22Rv1 (cell line): Measurements from ENCODE around the gene TMEM247.

Source experiments
- CTCF ChIP-seq: fragments of 450-650 bp; IDR thresholded peaks from 2 replicates; pipeline ENCODE4 v1.5.1; 2017; ENCODE audit warnings: mild to moderate bottlenecking
- ZFX ChIP-seq: fragments of 450-650 bp; IDR thresholded peaks from 2 replicates; pipeline ENCODE4 v1.6.1; 2017; ENCODE audit warnings: antibody characterized with exemption, borderline replicate concordance

GRCh38 chr2:46525522-46526155, 46.3 kb downstream of the TMEM247 start:
- TF ChIP-seq CTCF (no peak), ZFX (no peak)
